Right lobe of liver (tissue), 6 donors: ENCODE measurements around the gene HOXC10. TPM values are rescaled to one million over a fixed set of nuclear protein-coding genes. Genes with fewer than 3 reads are reported as not detected.

Source experiments
- ATAC-seq, 4 donors: fragments of 200-7000 bp; cut with Tn5 transposase; one replicate each; pipeline ENCODE4 v1.9.1; 2020; ENCODE audit warnings: mild to moderate bottlenecking in 4 of 4, moderate library complexity in 4 of 4
- DNase-seq, 3 donors: peaks; one replicate each; pipeline ENCODE4 v3.0.0-alpha.2; 2020
- H3K27ac ChIP-seq, 3 donors: fragments of 200-600 bp; one replicate each; pipeline ENCODE4 v1.8.0; 2022
- H3K27me3 ChIP-seq, 2 donors: fragments of 200-600 bp; one replicate each; pipeline ENCODE4 v1.8.0; 2022
- H3K36me3 ChIP-seq, 4 donors: fragments of 200-600 bp; sonication (generic) in 1 of 4; one replicate each; pipeline versions ENCODE4 v1.5.1 to v1.8.0; 2017 to 2022; ENCODE audit warnings: control low read depth in 1 of 4
- H3K4me1 ChIP-seq, 4 donors: fragments of 200-600 bp; sonication (generic) in 1 of 4; one replicate each; pipeline versions ENCODE4 v1.5.1 to v1.8.0; 2017 to 2022; ENCODE audit warnings: control low read depth in 1 of 4
- H3K4me3 ChIP-seq, 3 donors: fragments of 200-600 bp; one replicate each; pipeline ENCODE4 v1.8.0; 2022
- H3K9me3 ChIP-seq, 4 donors: fragments of 200-600 bp; sonication (generic) in 1 of 4; one replicate each; pipeline versions ENCODE4 v1.5.1 to v1.8.0; 2017 to 2022; ENCODE audit warnings: control low read depth in 1 of 4
- POLR2A ChIP-seq: fragments of 450-650 bp; IDR thresholded peaks from one replicate; pipeline ENCODE4 v1.6.1; 2017; ENCODE audit warnings: antibody characterized with exemption, mild to moderate bottlenecking
- WGBS: methylation state at CpG from one replicate; pipeline ENCODE4 v1.1.6; 2018; ENCODE audit warnings: low coverage, low lambda C conversion rate; ENCODE audit not compliant: insufficient coverage; ENCODE audit errors: missing lambda C conversion rate; 5-methylcytosine and 5-hydroxymethylcytosine counted together
- intact Hi-C, 2 donors: fragments of 100-400 bp; cut with DNase I; formaldehyde crosslinking; loops; one replicate each; pipeline versions ENCODE4 v1.11.2 to v1.14.1; 2022
- total RNA-seq, 6 experiments: library from RNA; depleted of rRNA in 2 of 6; stranded (reverse); fragments of >200 nt in 2 of 6; fragmentation: NEBNext Ultra II Directional in 3 of 6; extraction: Animal tissue kit (Norgen Biotek cat#: 25700) in 3 of 6; gene quantifications; one replicate each; pipeline versions ENCODE4 v1.1.0 to v1.2.4, GENCODE V29; 2016 to 2023
- TF ChIP-seq, protein P1 (sequence below), 4 donors: fragments of 200-600 bp in 3 of 4; fragments of 450-650 bp in 1 of 4; IDR thresholded peaks; one replicate each; pipeline versions ENCODE4 v1.5.1 to v1.8.0; 2016 to 2022; ENCODE audit warnings: antibody characterized with exemption in 4 of 4, mild to moderate bottlenecking in 2 of 4
- donor health status: DM: no; HTN: yes; CAD: no.
- donor health status: DM: no; HTN: no; CAD: no.
- donor health status: DM: no; HTN: no; CAD: no.
- donor health status: DM: no; HTN: yes; CAD: no.
- donor health status: DM: no; HTN: yes; CAD: no.

Gene HOXC10
- total RNA-seq, 6 experiments from 2014 or later, result not detected

GRCh38 chr12:53983568-53983949 is 1.4 kb upstream of the HOXC10 start:
- ATAC-seq (no peak), DNase-seq (peak in 1 of 3 donors; percentile 14)
- intact Hi-C loops, result no loop called here
- 4% methylated on average over 17 of the region's 17 CpGs for WGBS
- TF ChIP-seq POLR2A, result no peak
- TF ChIP-seq, protein P1, sequence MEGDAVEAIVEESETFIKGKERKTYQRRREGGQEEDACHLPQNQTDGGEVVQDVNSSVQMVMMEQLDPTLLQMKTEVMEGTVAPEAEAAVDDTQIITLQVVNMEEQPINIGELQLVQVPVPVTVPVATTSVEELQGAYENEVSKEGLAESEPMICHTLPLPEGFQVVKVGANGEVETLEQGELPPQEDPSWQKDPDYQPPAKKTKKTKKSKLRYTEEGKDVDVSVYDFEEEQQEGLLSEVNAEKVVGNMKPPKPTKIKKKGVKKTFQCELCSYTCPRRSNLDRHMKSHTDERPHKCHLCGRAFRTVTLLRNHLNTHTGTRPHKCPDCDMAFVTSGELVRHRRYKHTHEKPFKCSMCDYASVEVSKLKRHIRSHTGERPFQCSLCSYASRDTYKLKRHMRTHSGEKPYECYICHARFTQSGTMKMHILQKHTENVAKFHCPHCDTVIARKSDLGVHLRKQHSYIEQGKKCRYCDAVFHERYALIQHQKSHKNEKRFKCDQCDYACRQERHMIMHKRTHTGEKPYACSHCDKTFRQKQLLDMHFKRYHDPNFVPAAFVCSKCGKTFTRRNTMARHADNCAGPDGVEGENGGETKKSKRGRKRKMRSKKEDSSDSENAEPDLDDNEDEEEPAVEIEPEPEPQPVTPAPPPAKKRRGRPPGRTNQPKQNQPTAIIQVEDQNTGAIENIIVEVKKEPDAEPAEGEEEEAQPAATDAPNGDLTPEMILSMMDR (IDR thresholded peaks at IDR 0.05), result no peak
- Histone ChIP-seq H3K36me3 (no peaks in the 10 kb centered on the region), H3K4me3 (no peak overlapping the region), H3K27ac (no peak overlapping the region), H3K27me3 (peaks cover 19 to 77% of the 10 kb centered on the region in 2 donors), H3K4me1 (peaks cover 0 to 4% (median 0%) of the 10 kb centered on the region in 4 donors), H3K9me3 (no peaks in the 10 kb centered on the region)

DNA sequence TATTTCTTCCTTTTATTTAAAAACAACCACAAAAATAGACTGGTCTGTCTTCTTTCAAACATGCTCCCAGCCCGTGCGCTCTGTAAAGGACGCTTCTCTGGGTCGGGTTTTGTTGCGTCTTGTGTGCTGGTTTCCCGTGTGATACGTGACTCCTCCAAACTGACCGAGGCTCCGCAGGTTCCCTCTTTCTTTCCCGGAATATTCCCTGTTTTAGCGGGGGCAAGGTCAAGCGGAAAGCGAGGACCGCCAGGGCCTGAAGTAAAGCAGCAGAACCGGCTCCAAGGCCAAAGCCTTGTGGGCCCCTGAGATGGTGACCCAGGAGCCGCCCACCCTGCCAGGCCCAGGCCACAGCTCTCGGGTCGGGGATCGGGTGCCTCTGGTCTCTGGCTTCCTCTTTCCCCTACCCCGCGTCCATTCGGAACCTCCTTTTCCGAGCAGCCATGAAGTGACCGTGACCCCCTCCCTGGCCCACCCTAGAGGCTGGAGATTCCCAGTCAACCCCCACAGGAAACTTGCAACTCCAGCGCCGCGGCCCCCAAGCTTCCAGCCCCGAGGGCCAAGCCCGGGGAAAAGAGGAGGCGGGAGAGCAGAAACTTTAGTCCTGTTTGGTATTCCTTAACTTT is 885 bp upstream of the HOXC10 start:
- Histone ChIP-seq H3K36me3 (no peaks in the 10 kb centered on the region), H3K27ac (no peak overlapping the region), H3K9me3 (no peaks in the 10 kb centered on the region), H3K4me3 (no peak overlapping the region), H3K4me1 (peaks cover 0 to 4% (median 0%) of the 10 kb centered on the region in 4 donors), H3K27me3 (peaks cover 19 to 80% of the 10 kb centered on the region in 2 donors)
- no peak for ATAC-seq
- 5% methylated on average over 18 of the region's 30 CpGs for WGBS
- TF ChIP-seq, protein P1 (IDR thresholded peaks at IDR 0.05), result no peak
- TF ChIP-seq POLR2A, result no peak
- intact Hi-C loops, result no loop called here
- peak in 1 of 3 donors; percentile 31 for DNase-seq

DNA sequence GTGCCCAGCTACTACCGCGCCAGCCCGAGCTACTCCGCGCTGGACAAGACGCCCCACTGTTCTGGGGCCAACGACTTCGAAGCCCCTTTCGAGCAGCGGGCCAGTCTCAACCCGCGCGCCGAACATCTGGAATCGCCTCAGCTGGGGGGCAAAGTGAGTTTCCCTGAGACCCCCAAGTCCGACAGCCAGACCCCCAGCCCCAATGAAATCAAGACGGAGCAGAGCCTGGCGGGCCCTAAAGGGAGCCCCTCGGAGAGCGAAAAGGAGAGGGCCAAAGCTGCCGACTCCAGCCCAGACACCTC is 697 bp downstream of the HOXC10 start:
- H3K4me3 ChIP-seq, result no peak overlapping the region
- H3K27ac ChIP-seq, result no peak overlapping the region
- intact Hi-C loops, result no loop called here
- no peaks in the 10 kb centered on the region for H3K36me3 ChIP-seq
- no peak for ATAC-seq
- TF ChIP-seq, protein P1 (IDR thresholded peaks at IDR 0.05), result no peak
- no peak for TF ChIP-seq POLR2A
- no CpG with 5 or more reads among the region's 21 CpGs for WGBS
- DNase-seq, result no peak
- H3K9me3 ChIP-seq, result no peaks in the 10 kb centered on the region
- H3K4me1 ChIP-seq, result peaks cover 0 to 4% (median 0%) of the 10 kb centered on the region in 4 donors
- peaks cover 19 to 86% of the 10 kb centered on the region in 2 donors for H3K27me3 ChIP-seq

GRCh38 chr12:53985994-53986685 is 1.2 kb downstream of the HOXC10 start:
- ATAC-seq (peak in 2 of 4 donors; percentile 15 to 39), DNase-seq (no peak)
- Histone ChIP-seq H3K9me3 (no peaks in the 10 kb centered on the region), H3K4me1 (peaks cover 0 to 4% (median 0%) of the 10 kb centered on the region in 4 donors), H3K27me3 (peaks cover 19 to 82% of the 10 kb centered on the region in 2 donors), H3K4me3 (no peak overlapping the region), H3K27ac (no peak overlapping the region), H3K36me3 (no peaks in the 10 kb centered on the region)
- intact Hi-C loops, result no loop called here
- WGBS, result 6% methylated on average over 11 of the region's 50 CpGs
- TF ChIP-seq, protein P1 (IDR thresholded peaks at IDR 0.05), result peak in 1 of 4 donors; percentile 3
- TF ChIP-seq POLR2A, result no peak
